HG03558 (cell line): Measurements from ENCODE around the gene TM9SF3.

Source experiments
- ATAC-seq: cut with Tn5 transposase; IDR thresholded peaks from one replicate; pipeline ENCODE4 v1.9.1; 2021; ENCODE audit warnings: moderate number of reproducible peaks; ENCODE audit not compliant: unreplicated experiment; ENCODE audit errors: extremely low read depth

TM9SF3 gene

GRCh38 chr10:96513305-96513697, 73.5 kb downstream of the TM9SF3 start:
- no peak for ATAC-seq

DNA sequence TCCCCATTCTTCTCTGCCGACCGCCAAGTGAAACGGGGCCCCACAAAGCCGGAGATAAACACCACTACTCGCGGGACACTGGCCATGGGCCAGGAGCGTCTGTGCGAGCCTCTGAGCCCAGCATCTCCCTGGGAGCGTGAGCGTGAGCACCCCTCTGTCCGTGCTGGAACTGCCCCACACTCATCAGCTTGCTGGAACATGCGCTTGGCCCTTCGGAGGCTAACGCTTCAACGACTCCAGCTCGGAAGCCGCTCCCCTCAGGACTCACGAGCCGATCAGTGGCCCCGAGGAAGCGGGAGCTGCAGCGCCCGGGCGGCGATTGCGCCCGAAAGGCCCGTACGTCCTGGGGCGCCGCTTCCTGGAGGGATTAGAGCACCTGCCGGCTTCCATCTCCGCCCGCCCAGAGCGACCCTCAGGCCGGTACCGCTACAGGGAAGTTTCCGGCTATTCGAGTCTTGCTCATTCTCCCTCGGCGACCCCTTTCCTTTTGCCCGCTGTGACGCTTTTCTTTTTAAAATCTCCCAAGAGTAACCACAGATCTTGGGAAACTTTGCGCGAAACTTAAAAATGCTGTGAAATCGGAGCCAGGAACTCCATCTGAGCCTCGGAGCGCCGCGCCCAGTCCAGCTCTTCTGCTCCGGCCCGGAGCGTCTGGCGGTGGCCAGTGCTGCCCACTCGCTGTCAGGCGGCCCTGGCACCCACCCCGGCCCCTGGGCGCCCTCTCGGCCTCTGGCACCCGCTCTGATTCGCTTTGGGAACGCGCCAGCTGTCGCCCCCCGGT, 74.1 kb downstream of the TM9SF3 start:
- ATAC-seq = no peak

- ATAC-seq = no peak
Measured at GRCh38 chr10:96511044-96511945, 75.5 kb downstream of the TM9SF3 start.

DNA sequence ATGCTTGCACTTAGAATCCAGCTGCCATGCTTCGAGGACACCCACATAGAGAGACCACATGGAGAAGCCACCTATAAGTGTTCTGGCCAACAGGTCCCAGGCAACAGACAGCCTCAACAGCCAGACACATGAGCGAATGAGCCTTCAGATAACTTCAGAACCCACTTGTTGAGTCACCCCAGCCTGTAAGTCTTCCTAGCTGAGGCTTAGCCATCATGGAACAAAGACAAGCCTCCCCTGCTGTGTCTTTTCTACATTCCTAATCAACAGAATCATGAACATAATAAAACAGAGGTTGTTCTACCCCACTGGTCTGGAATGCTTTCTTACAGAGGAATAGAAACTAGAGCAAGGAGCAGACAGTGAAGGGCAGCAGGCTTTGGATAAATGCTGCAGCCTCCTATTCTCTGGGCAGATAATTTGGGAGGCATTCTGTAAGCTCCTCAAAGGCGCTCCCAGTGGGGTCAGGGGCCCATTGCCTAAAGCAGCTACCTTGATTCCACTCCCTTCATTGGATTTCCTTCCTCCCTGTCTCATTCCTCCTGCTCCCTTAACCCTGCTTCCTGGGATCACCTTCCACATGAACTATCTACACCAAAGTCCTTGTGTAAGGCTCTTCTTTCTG, 77.7 kb downstream of the TM9SF3 start:
- no peak for ATAC-seq

DNA sequence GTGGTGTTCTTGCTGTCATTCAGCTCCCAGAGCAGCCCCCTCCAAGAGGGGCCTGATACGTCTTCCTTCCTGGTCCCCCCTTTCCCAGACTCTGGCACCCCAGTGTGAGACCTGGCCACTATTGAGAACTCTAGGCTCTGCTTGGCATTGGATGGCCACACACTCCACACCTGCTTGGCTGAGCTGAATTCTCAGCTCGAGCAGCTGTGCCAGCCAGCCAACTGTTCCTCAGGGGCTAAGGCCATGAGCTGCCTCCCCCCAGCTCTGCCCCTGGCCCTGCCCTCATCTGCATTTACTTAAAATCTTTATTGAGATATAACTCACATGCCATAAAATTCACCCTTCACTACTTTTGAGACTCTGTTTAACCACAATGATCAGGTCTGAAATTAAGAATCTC, 79.8 kb downstream of the TM9SF3 start:
- ATAC-seq = no peak

GRCh38 chr10:96505150-96506136, 81.4 kb downstream of the TM9SF3 start:
- no peak for ATAC-seq

- ATAC-seq = no peak
Measured at GRCh38 chr10:96502561-96503282, 84.1 kb downstream of the TM9SF3 start.

DNA sequence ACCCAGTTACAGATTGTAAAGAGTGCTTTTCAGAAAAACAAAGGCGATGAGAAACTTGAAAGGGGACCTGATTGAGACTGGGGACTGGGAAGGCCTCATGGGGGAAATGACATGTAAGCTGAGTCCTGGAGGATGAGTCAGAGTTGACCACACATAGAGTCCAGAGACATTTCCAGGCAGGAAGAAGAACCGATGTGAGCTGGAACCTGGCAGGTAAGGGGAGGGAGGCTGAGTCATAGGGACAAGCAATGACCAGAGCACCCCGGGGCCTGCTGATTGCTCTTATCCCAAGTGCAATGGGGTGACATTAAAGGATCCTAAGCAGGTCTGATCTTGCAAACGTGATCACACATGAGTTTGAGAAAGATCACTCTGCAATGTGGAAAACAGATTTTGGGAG, 84.8 kb downstream of the TM9SF3 start:
- no peak for ATAC-seq

- ATAC-seq = no peak
Measured at GRCh38 chr10:96500519-96500918, 86.3 kb downstream of the TM9SF3 start.

DNA sequence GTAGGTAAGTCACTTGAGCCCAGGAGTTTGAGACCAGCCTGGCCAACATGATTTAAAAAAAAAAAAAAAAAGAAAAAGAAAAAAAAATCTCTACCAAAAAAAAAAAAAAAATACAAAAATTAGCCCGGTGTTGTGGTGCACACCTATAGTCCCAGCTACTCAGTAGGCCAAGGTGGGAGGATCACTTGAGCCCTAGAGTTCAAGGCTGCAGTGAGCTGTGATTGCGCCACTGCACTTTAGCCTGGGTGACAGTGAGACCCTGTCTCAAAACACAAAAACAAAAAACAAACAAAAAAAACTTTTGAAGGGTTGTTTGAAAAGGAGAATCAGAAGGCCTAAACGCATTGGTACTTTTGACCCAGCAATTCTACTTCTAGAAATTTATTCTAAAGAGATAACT, 86.8 kb downstream of the TM9SF3 start:
- no peak for ATAC-seq

DNA sequence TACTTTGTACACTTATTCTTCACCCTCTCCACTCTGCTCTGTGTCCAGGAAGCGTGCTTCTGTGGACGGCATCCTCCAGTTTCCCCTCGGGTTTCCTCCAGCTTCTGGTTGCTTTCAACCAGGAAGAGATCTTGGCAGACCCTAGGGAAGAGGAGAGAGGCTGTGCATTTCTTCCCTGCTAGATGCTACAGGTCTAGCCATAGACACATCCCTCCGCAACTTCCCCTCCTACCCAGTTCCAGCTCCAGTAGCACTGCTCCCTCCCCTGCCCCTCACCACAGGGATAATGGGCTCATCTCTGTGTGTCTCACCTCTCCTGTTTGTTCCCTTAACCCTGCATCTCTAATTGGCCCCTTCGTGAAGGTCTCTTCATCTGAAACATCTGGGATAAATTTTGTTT, 89.4 kb downstream of the TM9SF3 start:
- no peak for ATAC-seq

- ATAC-seq = no peak
Measured at GRCh38 chr10:96496281-96496925, 90.4 kb downstream of the TM9SF3 start.

GRCh38 chr10:96495544-96495943, 91.3 kb downstream of the TM9SF3 start:
- no peak for ATAC-seq

- no peak for ATAC-seq
Measured at GRCh38 chr10:96494694-96495093, 92.1 kb downstream of the TM9SF3 start.

- ATAC-seq = no peak
Measured at GRCh38 chr10:96493871-96494525, 92.8 kb downstream of the TM9SF3 start.

GRCh38 chr10:96493254-96493653, 93.6 kb downstream of the TM9SF3 start:
- ATAC-seq = no peak

- no peak for ATAC-seq
Measured at GRCh38 chr10:96491303-96491702, 95.5 kb downstream of the TM9SF3 start.
